T-helper 2 cell treated with Interferon-gamma antibody and Interleukin-4, amounts not matched to agents 100 ng/mL and 5 ng/mL, for 36 hours (primary cell): ENCODE measurements around the gene MAMDC4. TPM values are rescaled to one million over a fixed set of nuclear protein-coding genes. Genes with fewer than 3 reads are reported as not detected.

Experiments
- intact Hi-C: fragments of 100-400 bp; cut with micrococcal nuclease; formaldehyde crosslinking; loops from one replicate; pipeline ENCODE4 v1.15.1; 2023
- total RNA-seq: library from RNA; stranded (reverse); gene quantifications from 2 replicates; pipeline ENCODE4 v1.2.3, GENCODE V29; 2022

Gene MAMDC4
- total RNA-seq, 1 donor from 2014 or later = 18.3 TPM

- intact Hi-C loops = no loop called here
These were observed 13.6 kb upstream of the MAMDC4 start for GRCh38 chr9:136838314-136839228.

- intact Hi-C loops = no loop called here
These were observed 12.7 kb upstream of the MAMDC4 start for GRCh38 chr9:136839229-136840139.

DNA sequence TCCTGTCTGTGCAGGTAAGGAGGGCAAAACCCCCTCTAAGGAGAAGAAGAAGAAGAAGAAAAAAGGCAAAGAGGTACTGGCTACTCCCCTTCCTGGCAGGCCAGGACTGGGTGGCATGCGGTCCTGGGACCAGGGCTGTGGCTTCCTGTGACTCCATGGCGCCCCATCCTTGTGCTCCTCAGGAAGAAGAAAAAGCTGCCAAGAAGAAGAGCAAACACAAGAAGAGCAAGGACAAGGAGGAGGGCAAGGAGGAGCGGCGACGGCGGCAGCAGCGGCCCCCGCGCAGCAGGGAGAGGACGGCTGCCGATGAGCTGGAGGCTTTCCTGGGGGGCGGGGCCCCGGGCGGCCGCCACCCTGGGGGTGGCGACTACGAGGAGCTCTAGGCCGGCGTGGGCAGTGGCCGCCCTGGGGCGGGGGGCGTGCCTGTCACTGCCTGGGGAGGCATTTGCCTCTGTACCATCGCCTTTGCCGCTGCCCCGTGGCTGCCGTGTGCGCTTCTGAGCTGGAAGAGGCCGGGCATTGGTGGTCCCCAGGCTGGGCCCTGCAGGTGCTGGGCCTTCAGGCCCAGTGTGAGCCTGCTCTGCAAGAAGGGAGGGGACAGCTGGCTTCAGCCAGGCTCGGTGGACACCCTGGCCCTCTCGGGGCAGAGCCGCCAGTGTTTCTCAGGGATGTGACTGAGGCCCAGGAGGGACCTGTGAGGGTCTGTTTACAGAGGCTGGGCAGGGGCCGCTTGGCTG lies 11.8 kb upstream of the MAMDC4 start:
- intact Hi-C loops = no loop called here

GRCh38 chr9:136840877-136841645 lies 11.1 kb upstream of the MAMDC4 start:
- intact Hi-C loops = no loop called here

- intact Hi-C loops = loop anchor here (2.0 kb wide), 3 partner anchors 33 to 193 kb away; partner anchors contain the start of genes C8G and FBXW5
These were observed 10.3 kb upstream of the MAMDC4 start for GRCh38 chr9:136841646-136842379.

- intact Hi-C loops = loop anchor here (2.0 kb wide), 3 partner anchors 34 to 192 kb away; partner anchors contain the start of genes C8G and FBXW5
These were observed 9.7 kb upstream of the MAMDC4 start, which contains the start of gene AJM1 for GRCh38 chr9:136842380-136842948. TSS of gene AJM1 (plus strand) at chr9:136842478. CDS start at chr9:136844415, 1,937 bp downstream.

DNA sequence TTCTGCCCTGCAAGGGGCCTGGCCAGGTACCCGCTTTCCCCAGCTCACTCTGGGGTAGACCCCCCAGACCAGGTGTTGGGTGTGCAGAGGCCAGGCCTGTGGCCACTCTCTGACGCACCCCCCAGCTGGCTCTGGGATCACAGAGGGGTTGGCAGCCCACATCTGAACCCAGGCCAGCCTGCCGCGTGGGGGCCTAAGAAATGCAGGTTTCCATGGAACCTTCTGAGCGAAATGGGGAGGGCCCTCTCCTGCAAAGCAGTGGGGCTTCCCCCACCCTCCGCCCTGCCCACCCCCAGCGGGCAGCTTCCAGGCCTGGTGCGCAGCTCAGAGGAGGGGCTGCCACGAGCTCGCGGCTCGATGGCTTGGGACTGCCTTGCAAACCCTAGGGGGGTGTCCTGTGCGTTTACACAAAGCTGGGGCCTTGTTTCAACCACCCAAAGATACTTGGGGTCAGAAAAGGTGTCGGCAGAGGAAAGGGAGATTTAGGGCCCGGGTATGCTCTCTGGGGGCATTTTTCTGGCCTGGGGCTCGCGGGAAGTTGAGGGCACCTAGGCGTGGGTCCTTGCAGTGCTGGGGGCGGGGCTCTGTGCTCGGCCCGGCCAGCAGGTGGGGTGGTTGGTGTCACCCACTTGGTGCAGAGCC lies 8.9 kb upstream of the MAMDC4 start:
- intact Hi-C loops = loop anchor here (2.0 kb wide), 3 partner anchors 34 to 192 kb away; partner anchors contain the start of genes C8G and FBXW5

DNA sequence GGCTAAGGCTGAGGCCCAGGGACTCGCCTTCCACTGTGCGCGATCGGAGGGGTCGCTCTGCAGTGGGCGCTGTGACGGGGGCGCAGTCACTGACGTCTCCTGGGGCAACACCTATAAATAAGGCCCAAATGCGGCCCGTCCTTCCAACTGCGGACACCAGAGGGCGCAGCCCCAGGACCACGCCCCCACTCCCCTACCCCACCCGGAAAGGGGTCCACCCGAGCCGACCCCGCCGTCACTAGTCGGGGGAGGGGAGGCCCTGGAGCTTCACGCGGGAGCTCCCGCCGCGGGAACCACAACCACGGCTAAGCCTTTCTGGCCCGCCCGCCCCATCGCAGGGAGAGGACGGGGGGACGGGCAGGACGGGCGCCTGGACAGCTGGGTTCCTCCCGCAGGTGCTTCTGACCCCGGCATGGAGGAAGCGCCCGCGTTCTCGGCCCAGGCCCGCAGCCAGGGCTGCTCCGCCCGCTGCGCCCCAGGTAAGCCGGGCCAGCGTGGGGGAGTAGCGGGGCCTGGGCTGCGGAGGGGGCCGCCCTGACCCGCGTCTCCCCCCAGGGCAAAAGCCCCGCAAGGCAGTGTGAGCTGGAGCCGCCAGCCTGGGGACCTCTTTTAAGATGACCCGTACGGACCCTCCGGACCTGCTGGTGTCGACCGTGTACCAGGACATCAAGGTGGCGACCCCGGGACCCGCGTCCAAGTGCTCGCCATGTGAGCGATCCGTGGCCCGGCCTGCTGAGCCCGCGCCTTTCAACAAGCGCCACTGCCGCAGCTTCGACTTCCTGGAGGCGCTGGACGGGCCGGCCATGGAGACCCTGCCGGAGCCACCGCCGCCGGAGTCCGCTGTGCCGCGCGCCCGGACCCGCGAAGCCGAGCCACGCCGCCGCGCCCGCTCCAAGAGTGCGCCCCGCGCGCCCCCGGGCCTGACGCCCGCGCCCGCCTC lies 8.1 kb upstream of the MAMDC4 start:
- intact Hi-C loops = loop anchor here (2.0 kb wide), 3 partner anchors 35 to 191 kb away; partner anchors contain the start of genes C8G and FBXW5

GRCh38 chr9:136844761-136845464 lies 7.2 kb upstream of the MAMDC4 start:
- intact Hi-C loops = loop anchor here (5.0 kb wide), 4 partner anchors 53 to 202 kb away; partner anchors contain the start of genes NPDC1, PAXX and TMEM141

GRCh38 chr9:136845465-136846260 lies 6.5 kb upstream of the MAMDC4 start:
- intact Hi-C loops = loop anchor here (5.0 kb wide), 4 partner anchors 53 to 202 kb away; partner anchors contain the start of genes NPDC1, PAXX and TMEM141

- intact Hi-C loops = loop anchor here (5.0 kb wide), 4 partner anchors 54 to 201 kb away; partner anchors contain the start of genes NPDC1, PAXX and TMEM141
These were observed 5.6 kb upstream of the MAMDC4 start for GRCh38 chr9:136846376-136847087.

DNA sequence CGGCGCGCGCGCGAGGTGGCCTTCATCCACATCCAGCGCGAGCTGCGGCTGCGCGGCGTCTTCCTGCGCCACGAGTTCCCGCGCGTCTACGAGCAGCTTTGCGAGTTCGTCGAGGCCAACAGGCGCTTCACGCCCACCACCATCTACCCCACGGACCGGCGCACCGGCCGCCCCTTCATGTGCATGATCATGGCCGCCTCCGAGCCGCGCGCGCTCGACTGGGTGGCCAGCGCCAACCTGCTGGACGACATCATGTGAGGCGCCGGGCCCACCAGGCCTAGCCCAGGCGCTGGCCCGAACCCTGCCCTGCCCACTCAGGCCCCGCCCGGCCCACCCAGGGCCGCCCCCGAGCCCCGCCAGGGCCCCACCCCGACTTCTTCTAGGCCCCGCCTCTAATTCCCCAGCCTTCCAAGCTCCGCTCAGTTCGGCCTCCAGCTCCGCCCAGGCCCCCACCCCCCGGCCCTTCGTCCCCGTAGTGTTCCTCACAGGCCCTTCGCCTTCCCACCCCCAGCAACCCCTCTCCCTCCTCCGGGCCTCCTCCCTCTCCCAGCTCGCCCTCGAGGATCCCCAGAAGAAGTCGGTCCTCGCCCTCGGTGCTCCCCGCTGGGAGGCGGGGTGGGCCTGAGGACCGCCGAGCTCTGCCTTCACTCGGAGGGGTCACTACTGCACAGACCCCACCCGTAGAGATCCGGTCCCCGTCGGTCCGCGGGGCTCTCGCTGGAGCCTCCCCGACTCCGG lies 4.9 kb upstream of the MAMDC4 start:
- intact Hi-C loops = loop anchor here (5.0 kb wide), 4 partner anchors 55 to 200 kb away; partner anchors contain the start of genes NPDC1, PAXX and TMEM141

GRCh38 chr9:136847826-136848392 lies 4.2 kb upstream of the MAMDC4 start:
- intact Hi-C loops = loop anchor here (1.0 to 5.0 kb wide), 7 partner anchors 34 to 199 kb away; partner anchors contain the start of genes ABCA2, NPDC1, PAXX and TMEM141
